ENCODE measurements around the gene CBLC.

DNA sequence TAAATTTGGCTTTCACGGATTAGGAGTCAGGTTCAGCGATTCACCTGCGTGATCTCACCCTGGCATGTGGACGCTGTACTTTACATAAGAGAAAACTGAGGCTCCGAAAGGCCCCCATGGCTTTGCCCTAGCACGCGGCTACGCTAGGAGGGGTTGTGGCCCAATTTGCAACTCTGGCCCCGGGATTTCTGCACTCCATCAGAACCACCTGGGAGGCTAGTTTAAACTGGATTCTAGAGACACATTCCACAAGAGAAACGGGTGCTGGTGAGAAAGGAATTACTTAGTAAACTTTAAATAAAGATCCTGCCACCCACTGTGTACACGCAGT, 23.0 kb upstream of the CBLC start:
- TF ChIP-seq ZNF274 (IDR thresholded peaks at IDR 0.05; ENCODE audit: low read depth, low read length), result no peak
- TF ChIP-seq SUZ12 (IDR thresholded peaks at IDR 0.05; ENCODE audit: extremely low read depth, insufficient read depth, insufficient read length), result no peak
- no peak for TF ChIP-seq YY1 (IDR thresholded peaks at IDR 0.05; ENCODE audit: insufficient read depth, insufficient read length)

Data from NT2/D1 (cell line).